ENCODE data around the gene INSM1.

The INSM1 gene

GRCh38 chr20:20395903-20396568 is 28.1 kb downstream of the INSM1 start:
- no peak for DNase-seq

- DNase-seq = no peak
Observed at GRCh38 chr20:20396794-20397193, 28.9 kb downstream of the INSM1 start.

- no peak for DNase-seq
Observed at GRCh38 chr20:20398123-20398522, 30.2 kb downstream of the INSM1 start.

- no peak for DNase-seq
Observed at GRCh38 chr20:20399531-20400500, 31.9 kb downstream of the INSM1 start.

- DNase-seq = no peak
Observed at GRCh38 chr20:20401991-20402390, 34.1 kb downstream of the INSM1 start.

- no peak for DNase-seq
Observed at GRCh38 chr20:20404633-20405032, 36.7 kb downstream of the INSM1 start.

- DNase-seq = no peak
Observed at GRCh38 chr20:20405623-20406022, 37.7 kb downstream of the INSM1 start.

- no peak for DNase-seq
Observed at GRCh38 chr20:20406306-20406705, 38.4 kb downstream of the INSM1 start.

- DNase-seq = no peak
Observed at GRCh38 chr20:20407891-20408805, 40.2 kb downstream of the INSM1 start.

- no peak for DNase-seq
Observed at GRCh38 chr20:20409331-20409730, 41.4 kb downstream of the INSM1 start.

GRCh38 chr20:20410678-20411077 is 42.8 kb downstream of the INSM1 start:
- DNase-seq = no peak

- DNase-seq = no peak
Observed at GRCh38 chr20:20411402-20411801, 43.5 kb downstream of the INSM1 start.

- no peak for DNase-seq
Observed at GRCh38 chr20:20411836-20412235, 43.9 kb downstream of the INSM1 start.

GRCh38 chr20:20412750-20413149 is 44.8 kb downstream of the INSM1 start:
- no peak for DNase-seq

- DNase-seq = no peak
Observed at GRCh38 chr20:20413810-20414281, 45.9 kb downstream of the INSM1 start.

- no peak for DNase-seq
Observed at GRCh38 chr20:20414640-20415220, 46.8 kb downstream of the INSM1 start.

GRCh38 chr20:20415321-20415720 is 47.4 kb downstream of the INSM1 start:
- no peak for DNase-seq

GRCh38 chr20:20417876-20418676 is 50.2 kb downstream of the INSM1 start:
- DNase-seq = no peak
